HL-60 (cell line): ENCODE results near the gene L3MBTL4.

Experiments
- GABPA ChIP-seq: IDR thresholded peaks from 2 replicates; pipeline ENCODE4 v1.6.1; 2012; ENCODE audit warnings: low read depth
- POLR2AphosphoS5 ChIP-seq: IDR thresholded peaks from 2 replicates; pipeline ENCODE4 v1.6.1; 2012; ENCODE audit warnings: low read depth
- REST ChIP-seq: IDR thresholded peaks from 2 replicates; pipeline ENCODE4 v1.6.1; 2012; ENCODE audit warnings: low read depth; ENCODE audit not compliant: insufficient replicate concordance
- SPI1 ChIP-seq: IDR thresholded peaks from 2 replicates; pipeline ENCODE4 v1.6.1; 2012; ENCODE audit warnings: low read depth, mild to moderate bottlenecking, borderline replicate concordance
- TF ChIP-seq, protein P1 (sequence below): IDR thresholded peaks from one replicate; pipeline ENCODE4 v1.5.1; 2011; ENCODE audit warnings: low read length, control low read depth, inconsistent platforms; ENCODE audit not compliant: insufficient read depth

DNA sequence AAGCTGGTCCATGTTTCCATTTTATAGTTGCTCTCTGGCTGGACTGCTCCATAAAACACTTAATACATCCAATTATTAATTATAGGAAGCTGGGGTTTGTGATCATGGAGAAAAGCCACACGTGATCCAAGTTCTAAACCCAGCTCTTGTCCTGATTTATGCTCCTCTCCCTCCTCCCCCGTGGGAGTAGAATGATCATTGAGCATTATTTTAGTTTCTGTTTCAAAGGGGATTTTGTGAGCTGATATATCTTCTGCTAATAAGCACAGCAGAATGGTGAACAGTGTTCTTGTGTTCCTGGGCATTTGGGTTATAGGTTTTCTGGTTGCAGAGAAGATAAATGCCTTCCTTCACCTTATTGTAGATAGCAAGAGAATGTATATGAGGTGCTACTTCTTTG lies 383.7 kb downstream of the L3MBTL4 start:
- no peak for TF ChIP-seq POLR2AphosphoS5
- TF ChIP-seq, protein P1, sequence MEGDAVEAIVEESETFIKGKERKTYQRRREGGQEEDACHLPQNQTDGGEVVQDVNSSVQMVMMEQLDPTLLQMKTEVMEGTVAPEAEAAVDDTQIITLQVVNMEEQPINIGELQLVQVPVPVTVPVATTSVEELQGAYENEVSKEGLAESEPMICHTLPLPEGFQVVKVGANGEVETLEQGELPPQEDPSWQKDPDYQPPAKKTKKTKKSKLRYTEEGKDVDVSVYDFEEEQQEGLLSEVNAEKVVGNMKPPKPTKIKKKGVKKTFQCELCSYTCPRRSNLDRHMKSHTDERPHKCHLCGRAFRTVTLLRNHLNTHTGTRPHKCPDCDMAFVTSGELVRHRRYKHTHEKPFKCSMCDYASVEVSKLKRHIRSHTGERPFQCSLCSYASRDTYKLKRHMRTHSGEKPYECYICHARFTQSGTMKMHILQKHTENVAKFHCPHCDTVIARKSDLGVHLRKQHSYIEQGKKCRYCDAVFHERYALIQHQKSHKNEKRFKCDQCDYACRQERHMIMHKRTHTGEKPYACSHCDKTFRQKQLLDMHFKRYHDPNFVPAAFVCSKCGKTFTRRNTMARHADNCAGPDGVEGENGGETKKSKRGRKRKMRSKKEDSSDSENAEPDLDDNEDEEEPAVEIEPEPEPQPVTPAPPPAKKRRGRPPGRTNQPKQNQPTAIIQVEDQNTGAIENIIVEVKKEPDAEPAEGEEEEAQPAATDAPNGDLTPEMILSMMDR, result no peak
- TF ChIP-seq GABPA, result no peak
- TF ChIP-seq REST, result no peak
- no peak for TF ChIP-seq SPI1
